Measurements from ENCODE around the gene GALK2. TPM values are rescaled to one million over a fixed set of nuclear protein-coding genes. Genes with fewer than 3 reads are reported as not detected.
A peak's percentile ranks its signal among the peaks of the same experiment; 100 is the strongest.

The GALK2 gene
- 27.9 TPM for total RNA-seq
- long read RNA-seq, full-length matches to known transcripts: 11 of 33 reads
- long read RNA-seq, partial matches to known transcripts: 1 of 33 reads
- long read RNA-seq, other reads (novel, unspliced or antisense): 21 of 33 reads

- intact Hi-C loops (cut with DNase I): no loop called here
- peak; percentile 91 for DNase-seq (ENCODE audit: low spot score)
Observed at GRCh38 chr15:49169880-49170597, at the start of gene GALK2. TSS of gene GALK2 (plus strand) at chr15:49170247. CDS start at chr15:49170323, 76 bp downstream.

- no peak for DNase-seq (ENCODE audit: low spot score)
- intact Hi-C loops (cut with DNase I): no loop called here
Observed at GRCh38 chr15:49120832-49121231, 49.2 kb upstream of the GALK2 start.

GRCh38 chr15:49121901-49122300, 48.1 kb upstream of the GALK2 start:
- DNase-seq (ENCODE audit: low spot score): no peak
- intact Hi-C loops (cut with DNase I): no loop called here

- intact Hi-C loops (cut with DNase I): no loop called here
- no peak for DNase-seq (ENCODE audit: low spot score)
Observed at GRCh38 chr15:49122541-49123062, 47.4 kb upstream of the GALK2 start.

GRCh38 chr15:49124371-49124770, 45.7 kb upstream of the GALK2 start:
- DNase-seq (ENCODE audit: low spot score): no peak
- intact Hi-C loops (cut with DNase I): no loop called here

- intact Hi-C loops (cut with DNase I): no loop called here
- DNase-seq (ENCODE audit: low spot score): no peak
Observed at GRCh38 chr15:49131403-49131802, 38.6 kb upstream of the GALK2 start.

- DNase-seq (ENCODE audit: low spot score): no peak
- intact Hi-C loops (cut with DNase I): no loop called here
Observed at GRCh38 chr15:49134683-49135341, 35.2 kb upstream of the GALK2 start.

GRCh38 chr15:49135342-49135857, 34.6 kb upstream of the GALK2 start:
- no peak for DNase-seq (ENCODE audit: low spot score)
- intact Hi-C loops (cut with DNase I): no loop called here

GRCh38 chr15:49135911-49136310, 34.1 kb upstream of the GALK2 start:
- DNase-seq (ENCODE audit: low spot score): no peak
- intact Hi-C loops (cut with DNase I): no loop called here

- intact Hi-C loops (cut with DNase I): no loop called here
- DNase-seq (ENCODE audit: low spot score): no peak
Observed at GRCh38 chr15:49137861-49138260, 32.2 kb upstream of the GALK2 start.

GRCh38 chr15:49145651-49146609, 24.1 kb upstream of the GALK2 start:
- intact Hi-C loops (cut with DNase I): no loop called here
- DNase-seq (ENCODE audit: low spot score): no peak

GRCh38 chr15:49148298-49148697, 21.7 kb upstream of the GALK2 start:
- DNase-seq (ENCODE audit: low spot score): no peak
- intact Hi-C loops (cut with DNase I): no loop called here

GRCh38 chr15:49148727-49149126, 21.3 kb upstream of the GALK2 start:
- intact Hi-C loops (cut with DNase I): no loop called here
- DNase-seq (ENCODE audit: low spot score): no peak

GRCh38 chr15:49151831-49152230, 18.2 kb upstream of the GALK2 start:
- no peak for DNase-seq (ENCODE audit: low spot score)
- intact Hi-C loops (cut with DNase I): no loop called here

GRCh38 chr15:49152552-49153312, 17.3 kb upstream of the GALK2 start:
- intact Hi-C loops (cut with DNase I): no loop called here
- DNase-seq (ENCODE audit: low spot score): no peak

- intact Hi-C loops (cut with DNase I): loop anchor here (2.0 kb wide), 2 partner anchors 108 to 466 kb away; partner anchors contain the start of genes DTWD1, FAM227B and SECISBP2L
- DNase-seq (ENCODE audit: low spot score): no peak
Observed at GRCh38 chr15:49154359-49154758, 15.7 kb upstream of the GALK2 start.

- intact Hi-C loops (cut with DNase I): loop anchor here (1.0 to 2.0 kb wide), 3 partner anchors 108 to 466 kb away; partner anchors contain the start of genes DTWD1, EID1, FAM227B and SECISBP2L
Observed at GRCh38 chr15:49154799-49155109, 15.3 kb upstream of the GALK2 start.

GRCh38 chr15:49155110-49155833, 14.8 kb upstream of the GALK2 start, which contains the start of gene COPS2:
TSS of gene COPS2 (minus strand) at chr15:49155599. CDS start at chr15:49155578, 21 bp downstream.
- DNase-seq (ENCODE audit: low spot score): peak; percentile 97
- intact Hi-C loops (cut with DNase I): loop anchor here (1.0 to 2.0 kb wide), 3 partner anchors 108 to 466 kb away; partner anchors contain the start of genes DTWD1, EID1, FAM227B and SECISBP2L

More at GRCh38 chr15:49154799-49155109, 15.3 kb upstream of the GALK2 start:
- DNase-seq (ENCODE audit: low spot score): no peak
